Measurements from ENCODE around the gene ARHGEF28. TPM values are rescaled to one million over a fixed set of nuclear protein-coding genes. Genes with fewer than 3 reads are reported as not detected.

Gene ARHGEF28
- total and polyA plus RNA-seq, 9 of the 15 experiments (the other 6 are each of a cell fraction or from before 2014, with no cell fraction given) = 0.27 TPM; not detected in 8

GRCh38 chr5:73816656-73817420 lies 190.8 kb downstream of the ARHGEF28 start:
- Histone ChIP-seq H3K9ac (ENCODE audit: insufficient read depth in 1 of 2, low read depth in 2 of 2, low read length in 2 of 2) (no peak overlapping the region), H3K27ac (ENCODE audit: extremely low read depth, low read depth, low read length) (no peak overlapping the region), H3K36me3 (ENCODE audit: control insufficient read depth, insufficient read depth, low read length) (no peaks in the 10 kb centered on the region), H3K9me1 (ENCODE audit: control insufficient read depth, insufficient read depth, low read length) (no peaks in the 10 kb centered on the region), H3K9me3 (replicated peaks; ENCODE audit: control insufficient read depth, insufficient read depth, low read depth, low read length) (no peaks in the 10 kb centered on the region), H3K4me3 (no peak overlapping the region), H3K27me3 (ENCODE audit: control insufficient read depth in 2 of 2, insufficient read depth in 2 of 2, low read length in 2 of 2) (peaks cover 20% of the 10 kb centered on the region in 2 experiments), H3K4me2 (ENCODE audit: insufficient read depth, low read length) (no peak overlapping the region), H2AFZ (ENCODE audit: low read depth, low read length) (no peak overlapping the region), H3K4me1 (replicated peaks in 1 of 2; ENCODE audit: control insufficient read depth in 2 of 2, insufficient read depth in 2 of 2, low read length in 2 of 2) (no peaks in the 10 kb centered on the region), H3K79me2 (ENCODE audit: control insufficient read depth, insufficient read depth, low read length) (no peaks in the 10 kb centered on the region), H4K20me1 (replicated peaks; ENCODE audit: control insufficient read depth, insufficient read depth, low read length) (no peaks in the 10 kb centered on the region)
- in situ Hi-C loops (cut with MboI) (no loop called here), intact Hi-C loops (cut with micrococcal nuclease) (no loop called here)
- DNase-seq (ENCODE audit: extremely low read depth in 1 of 4, low spot score in 3 of 4) (no peak), FAIRE-seq (no peak), ATAC-seq (no peak)
- 1% methylated on average over 5 of the region's 5 CpGs for WGBS (ENCODE audit: insufficient coverage, low coverage, missing lambda C conversion rate)
- TF ChIP-seq HES1 (IDR thresholded peaks at IDR 0.05; ENCODE audit: low read depth) = no peak
- no peak for TF ChIP-seq HMG20A (CRISPR knock-in tag; conservative IDR thresholded peaks at IDR 0.05)
- TF ChIP-seq KDM4B (IDR thresholded peaks at IDR 0.05; ENCODE audit: borderline replicate concordance in 2 of 2, low read depth in 1 of 2) = no peak
- TF ChIP-seq SUPT5H (IDR thresholded peaks at IDR 0.05) = no peak
- no peak for TF ChIP-seq ATF7 (IDR thresholded peaks at IDR 0.05)
- no peak for TF ChIP-seq ZNF184 (CRISPR knock-in tag; IDR thresholded peaks at IDR 0.05)
- TF ChIP-seq HNRNPL (IDR thresholded peaks at IDR 0.05; ENCODE audit: low read depth, low read length) = no peak
- TF ChIP-seq PPARD (CRISPR knock-in tag; IDR thresholded peaks at IDR 0.05) = no peak
- TF ChIP-seq NONO (IDR thresholded peaks at IDR 0.05; ENCODE audit: low read depth in 2 of 2, low read length in 1 of 2) = no peak
- TF ChIP-seq ARID1B (IDR thresholded peaks at IDR 0.05) = no peak
- TF ChIP-seq RCOR1 (IDR thresholded peaks at IDR 0.05; ENCODE audit: borderline replicate concordance in 1 of 2, low read depth in 2 of 2, low read length in 2 of 2) = no peak
- no peak for TF ChIP-seq LEF1 (IDR thresholded peaks at IDR 0.05)
- no peak for TF ChIP-seq POLR2AphosphoS2 (IDR thresholded peaks at IDR 0.05; ENCODE audit: low read length)
- TF ChIP-seq CCAR2 (IDR thresholded peaks at IDR 0.05; ENCODE audit: low read depth, low read length) = no peak
- TF ChIP-seq AFF1 (IDR thresholded peaks at IDR 0.05; ENCODE audit: low read depth in 1 of 2, partially characterized antibody in 2 of 2) = no peak
- no peak for TF ChIP-seq MCM3 (IDR thresholded peaks at IDR 0.05)
- TF ChIP-seq FOXM1 (IDR thresholded peaks at IDR 0.05; ENCODE audit: low read depth) = no peak
- no peak for TF ChIP-seq FOXM1 (CRISPR knock-in tag; IDR thresholded peaks at IDR 0.05; ENCODE audit: low read depth)
- ChIA-PET CTCF (ENCODE audit: low intra/inter-chr PET ratio) (interaction anchor here (0.6 kb wide), 1 partner anchor 13 kb away, joined by 3 read pairs; no protein-coding TSS in a partner anchor), POLR2A (interaction anchor here (1.8 kb wide), 1 partner anchor 9 kb away, joined by 4 read pairs; no protein-coding TSS in a partner anchor)
- no TSS peak for BruUV-seq (replicated peaks)
